ENCODE measurements around the gene SRGAP3.

SRGAP3 gene

DNA sequence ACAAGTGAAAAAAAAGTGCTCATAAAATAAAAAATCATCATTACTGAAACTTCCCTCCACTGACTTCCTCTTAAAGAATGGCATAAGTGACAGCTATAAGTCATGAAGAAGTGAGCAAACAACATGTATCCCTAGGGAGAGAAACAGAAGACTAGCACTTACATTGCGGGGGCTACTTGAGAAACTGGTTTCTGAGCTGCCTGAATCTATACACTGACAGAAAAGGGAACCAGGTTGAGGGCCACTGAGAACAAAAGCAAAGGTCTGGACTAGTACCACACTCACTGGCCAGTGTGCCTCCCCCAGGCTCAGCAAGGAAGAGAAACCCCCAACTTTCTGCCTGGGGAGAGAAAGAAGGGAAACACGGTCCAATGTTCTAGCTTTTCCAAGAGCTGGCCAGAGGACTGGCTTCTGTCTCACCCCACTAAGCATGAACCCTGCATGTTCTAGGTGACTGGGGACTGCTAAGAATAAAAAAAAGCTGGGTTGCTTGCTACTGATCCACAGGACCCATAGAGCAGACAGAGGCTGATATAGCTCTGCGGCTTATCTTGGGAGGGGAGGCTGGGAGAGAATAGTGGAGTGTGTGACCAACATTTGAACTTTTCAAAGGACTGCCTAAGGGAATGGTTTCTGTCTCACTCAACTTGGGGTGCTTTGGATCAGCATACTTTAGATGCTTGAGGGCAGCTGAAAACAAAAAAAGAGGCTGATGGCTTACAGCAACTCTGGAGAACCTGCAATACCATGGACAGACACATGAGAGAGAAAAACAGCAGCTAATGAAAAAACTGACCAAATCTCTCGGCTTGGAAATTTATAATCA is 294.3 kb downstream of the SRGAP3 start:
- DNase-seq = peak; percentile 72 to 74

DNA sequence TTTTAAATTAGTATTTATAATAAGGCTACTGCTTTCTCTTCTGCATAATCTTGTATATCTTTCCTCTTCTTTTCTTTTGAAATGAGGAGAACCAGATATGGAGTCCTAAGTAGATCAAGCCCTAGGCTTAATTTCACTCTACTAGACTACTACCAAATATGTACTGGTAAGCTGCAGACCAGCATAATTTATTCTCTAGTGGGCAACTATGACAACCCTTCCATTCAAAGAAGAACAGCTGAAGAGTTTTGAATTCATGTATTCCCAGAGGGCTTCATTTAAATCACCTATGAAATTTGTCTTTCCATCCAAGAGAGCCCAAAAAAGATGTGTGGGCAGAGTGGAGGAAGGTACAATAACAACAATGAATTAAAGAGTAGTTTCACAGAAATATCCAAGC is 296.1 kb downstream of the SRGAP3 start:
- no peak for DNase-seq

DNA sequence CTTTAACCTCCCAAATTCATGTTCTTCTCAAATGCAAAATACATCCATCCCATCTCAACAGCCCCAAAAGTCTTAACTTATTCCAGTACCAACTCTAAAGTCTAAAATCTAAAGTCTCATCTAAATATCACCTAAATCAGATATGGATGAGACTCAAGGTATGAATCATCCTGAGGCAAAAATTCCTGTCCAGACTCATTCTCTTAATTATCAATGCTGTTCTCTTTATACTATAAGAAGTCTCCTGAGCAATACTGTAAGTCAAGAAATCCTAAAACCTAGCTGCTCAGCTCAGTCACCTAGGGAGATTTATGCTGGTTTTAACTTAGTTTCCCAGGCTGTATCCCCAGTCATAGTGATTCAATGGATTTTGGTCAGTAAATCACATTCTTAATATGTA is 297.3 kb downstream of the SRGAP3 start:
- DNase-seq = no peak

DNA sequence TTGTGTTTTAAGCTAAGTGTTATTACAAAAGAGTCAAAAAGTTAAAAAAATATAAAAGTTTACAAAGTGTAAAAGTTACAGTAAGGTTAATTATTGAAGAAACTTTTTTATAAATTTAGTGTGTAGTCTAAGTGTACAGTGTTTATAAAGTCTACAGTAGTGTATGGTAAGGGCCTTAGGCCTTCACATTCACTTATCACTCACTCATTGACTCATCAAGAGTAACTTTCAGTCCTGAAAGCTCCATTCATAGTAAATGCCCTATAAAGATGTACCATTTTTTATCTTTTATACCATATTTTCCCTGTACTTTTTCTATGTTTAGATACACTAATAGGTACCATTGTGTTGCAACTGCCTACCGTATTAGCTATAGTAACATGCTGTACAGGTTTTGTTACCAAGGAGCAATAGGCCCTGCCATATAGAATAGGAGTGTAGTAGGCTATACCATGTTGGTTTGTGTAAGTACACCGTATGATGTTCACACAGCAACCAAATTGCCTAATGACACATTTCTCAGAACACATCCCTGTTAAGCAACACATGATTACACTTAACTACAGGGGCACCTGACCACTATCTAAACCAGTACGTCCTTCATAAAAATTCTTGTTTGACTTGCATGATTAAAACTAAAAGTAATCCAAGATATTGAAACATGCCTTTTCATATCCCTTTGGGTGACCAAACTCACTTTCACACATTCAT is 303.4 kb downstream of the SRGAP3 start:
- DNase-seq = peak; percentile 50 to 72

DNA sequence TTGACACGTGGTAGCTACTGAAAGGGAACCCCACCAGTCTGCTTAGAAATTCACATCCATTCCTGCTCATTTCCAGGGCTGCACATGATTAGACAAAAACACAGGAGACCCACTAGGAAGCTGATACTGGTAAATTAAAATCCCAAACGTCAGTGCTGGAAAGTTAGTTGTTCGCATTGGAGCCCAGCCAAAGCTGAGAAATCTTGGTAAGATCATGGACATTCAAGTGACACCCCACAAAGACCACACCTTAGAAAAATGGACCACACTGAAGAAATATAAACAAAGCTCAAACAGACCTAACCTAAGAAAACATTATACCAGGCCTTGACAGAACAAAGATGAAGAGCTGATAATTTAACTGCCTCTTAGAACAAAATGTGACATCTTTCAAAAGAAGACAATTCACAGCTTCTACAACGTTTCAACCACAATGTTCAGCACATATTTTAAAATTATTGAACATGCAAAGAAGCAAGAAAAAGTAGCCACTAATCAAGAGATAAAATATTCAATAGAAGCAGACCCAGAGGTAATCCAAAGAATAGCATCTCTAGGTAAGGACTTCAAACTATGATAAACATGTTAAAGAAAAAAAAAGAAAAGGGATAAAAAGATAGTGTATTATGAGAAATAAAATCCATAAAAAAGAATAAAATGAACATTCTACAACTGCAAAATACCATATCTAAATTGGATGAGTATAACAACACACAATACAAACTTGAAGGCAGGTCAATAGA is 306.5 kb downstream of the SRGAP3 start:
- DNase-seq = no peak

GRCh38 chr3:8942115-8942514 is 307.3 kb downstream of the SRGAP3 start:
- peak; percentile 54 to 70 for DNase-seq

- peak; percentile 7 to 43 for DNase-seq
Measured at GRCh38 chr3:8938021-8938420, 311.4 kb downstream of the SRGAP3 start.

DNA sequence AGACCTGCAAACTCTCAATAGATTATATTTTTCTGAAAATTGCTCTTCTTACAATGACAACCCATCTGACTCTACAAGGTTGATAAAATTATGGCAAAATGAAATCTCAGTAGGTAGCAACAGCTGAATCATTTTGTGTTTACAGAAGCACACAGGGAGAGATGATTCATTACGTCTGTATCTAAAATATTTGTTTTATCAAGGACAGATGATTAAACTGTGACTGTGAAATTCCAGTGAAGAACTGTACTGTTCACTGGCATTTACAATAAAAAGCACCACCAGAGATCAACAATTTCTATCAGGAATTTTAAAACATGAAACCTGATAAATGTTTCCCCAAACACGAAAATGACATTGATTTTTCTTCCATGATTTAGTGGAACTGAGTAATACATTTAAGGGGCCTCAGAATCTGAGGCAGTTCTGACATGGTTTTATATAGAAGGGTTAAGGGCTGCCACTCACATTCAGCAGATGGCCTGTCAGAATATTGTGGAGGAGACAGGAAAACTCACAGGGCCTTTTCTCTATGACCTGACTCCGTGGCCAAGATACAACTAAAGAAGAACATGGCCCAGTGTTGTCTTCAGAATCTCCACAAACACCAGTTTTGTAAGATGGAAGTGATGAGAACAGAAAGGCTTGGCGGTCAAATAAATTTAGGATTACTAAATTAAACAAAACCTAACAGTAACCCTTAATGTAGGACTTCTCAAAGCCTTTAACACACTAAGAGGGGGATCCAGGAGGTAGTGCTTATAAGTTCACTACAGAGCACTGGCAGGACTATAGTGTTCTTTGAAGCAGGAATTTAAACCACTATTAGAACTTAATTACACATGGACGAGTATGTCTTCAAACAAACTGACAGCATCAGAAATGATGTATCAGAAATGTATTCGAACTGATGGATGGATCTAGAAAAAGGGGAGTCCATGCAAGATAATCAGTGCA is 312.1 kb downstream of the SRGAP3 start:
- DNase-seq = no peak

GRCh38 chr3:8932507-8932906 is 316.9 kb downstream of the SRGAP3 start:
- no peak for DNase-seq

- DNase-seq = no peak
Measured at GRCh38 chr3:8931342-8931741, 318.1 kb downstream of the SRGAP3 start.

All from inflammatory macrophage (primary cell).